Astrocyte (in vitro differentiated cells and primary cell): ENCODE data around the gene PPP2R5B.

ENCODE experiments used
- EZH2 ChIP-seq: IDR thresholded peaks from 2 replicates; pipeline ENCODE4 v1.6.1; 2012; ENCODE audit warnings: mild to moderate bottlenecking, low read length, inconsistent platforms; ENCODE audit not compliant: insufficient read depth
- TF ChIP-seq, protein P1 (sequence below): IDR thresholded peaks from 2 replicates; pipeline ENCODE4 v1.5.1; 2011; ENCODE audit warnings: low read depth, mild to moderate bottlenecking, inconsistent platforms, low read length, moderate library complexity; ENCODE audit not compliant: insufficient read depth

DNA sequence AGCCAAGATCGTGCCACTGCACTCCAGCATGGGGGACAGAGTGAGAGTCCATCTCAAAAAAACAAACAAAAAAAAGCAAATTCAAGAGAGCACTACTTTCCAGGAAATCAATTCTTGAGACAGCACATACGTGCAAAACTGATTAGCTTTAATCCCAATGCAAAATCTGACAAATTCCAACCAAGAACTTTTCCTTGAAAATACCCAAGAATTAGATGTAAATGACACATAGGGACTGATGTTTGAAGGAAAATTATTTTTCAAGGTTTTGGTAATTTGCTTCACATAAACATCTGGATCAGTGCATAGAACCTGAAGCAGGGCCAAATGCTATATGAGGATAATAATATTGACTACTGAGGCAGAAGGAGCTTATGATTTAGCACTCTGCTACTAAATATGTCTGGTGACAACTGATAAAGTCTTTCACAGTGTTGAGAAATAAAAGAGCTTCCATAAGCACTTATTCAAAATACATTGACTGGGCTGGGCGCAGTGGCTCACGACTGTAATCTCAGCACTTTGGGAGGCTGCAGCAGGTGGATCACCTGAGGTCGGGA, 38.7 kb downstream of the PPP2R5B start:
- TF ChIP-seq, protein P1, sequence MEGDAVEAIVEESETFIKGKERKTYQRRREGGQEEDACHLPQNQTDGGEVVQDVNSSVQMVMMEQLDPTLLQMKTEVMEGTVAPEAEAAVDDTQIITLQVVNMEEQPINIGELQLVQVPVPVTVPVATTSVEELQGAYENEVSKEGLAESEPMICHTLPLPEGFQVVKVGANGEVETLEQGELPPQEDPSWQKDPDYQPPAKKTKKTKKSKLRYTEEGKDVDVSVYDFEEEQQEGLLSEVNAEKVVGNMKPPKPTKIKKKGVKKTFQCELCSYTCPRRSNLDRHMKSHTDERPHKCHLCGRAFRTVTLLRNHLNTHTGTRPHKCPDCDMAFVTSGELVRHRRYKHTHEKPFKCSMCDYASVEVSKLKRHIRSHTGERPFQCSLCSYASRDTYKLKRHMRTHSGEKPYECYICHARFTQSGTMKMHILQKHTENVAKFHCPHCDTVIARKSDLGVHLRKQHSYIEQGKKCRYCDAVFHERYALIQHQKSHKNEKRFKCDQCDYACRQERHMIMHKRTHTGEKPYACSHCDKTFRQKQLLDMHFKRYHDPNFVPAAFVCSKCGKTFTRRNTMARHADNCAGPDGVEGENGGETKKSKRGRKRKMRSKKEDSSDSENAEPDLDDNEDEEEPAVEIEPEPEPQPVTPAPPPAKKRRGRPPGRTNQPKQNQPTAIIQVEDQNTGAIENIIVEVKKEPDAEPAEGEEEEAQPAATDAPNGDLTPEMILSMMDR: no peak
- TF ChIP-seq EZH2: no peak
